Neuronal stem cell (in vitro differentiated cells): Measurements from ENCODE around the gene RDH14.

Experiments
- DNase-seq: peaks from one replicate; pipeline ENCODE4 v3.0.0-alpha.2; 2013; ENCODE audit warnings: low spot score
- H2AFZ ChIP-seq: one replicate; pipeline ENCODE4 v1.6.1; 2013; ENCODE audit warnings: mild to moderate bottlenecking, low read length, inconsistent platforms
- H2AK5ac ChIP-seq: 2 replicates; pipeline ENCODE4 v1.6.1; 2013; ENCODE audit warnings: low read depth, mild to moderate bottlenecking, inconsistent platforms, low read length, moderate library complexity, mixed read lengths
- H2BK120ac ChIP-seq: 2 replicates; pipeline ENCODE4 v1.6.1; 2013; ENCODE audit warnings: low read depth, mild to moderate bottlenecking, inconsistent platforms, low read length, moderate library complexity, mixed read lengths
- H2BK12ac ChIP-seq: one replicate; pipeline ENCODE4 v1.6.1; 2013; ENCODE audit warnings: low read length, inconsistent platforms
- H2BK15ac ChIP-seq: 2 replicates; pipeline ENCODE4 v1.6.1; 2013; ENCODE audit warnings: mild to moderate bottlenecking, low read length, inconsistent platforms, mixed read lengths
- H2BK5ac ChIP-seq: one replicate; pipeline ENCODE4 v1.6.1; 2013; ENCODE audit warnings: inconsistent platforms, mild to moderate bottlenecking, low read length, moderate library complexity
- H3K14ac ChIP-seq: one replicate; pipeline ENCODE4 v1.6.1; 2013; ENCODE audit warnings: low read length, inconsistent platforms
- H3K18ac ChIP-seq: 2 replicates; pipeline ENCODE4 v1.6.1; 2013; ENCODE audit warnings: low read length, inconsistent platforms
- H3K23ac ChIP-seq: 2 replicates; pipeline ENCODE4 v1.6.1; 2013; ENCODE audit warnings: low read depth, mild to moderate bottlenecking, mixed read lengths, low read length, inconsistent platforms; ENCODE audit not compliant: poor library complexity
- H3K27ac ChIP-seq: replicated peaks from 3 replicates; pipeline ENCODE4 v1.5.1; 2013; ENCODE audit warnings: low read length, inconsistent platforms
- H3K27me3 ChIP-seq, 3 experiments: 2 replicates each; pipeline ENCODE4 v1.6.1; 2013; ENCODE audit warnings: low read length in 3 of 3, mild to moderate bottlenecking in 2 of 3, inconsistent platforms in 1 of 3, low read depth in 1 of 3, mixed read lengths in 1 of 3, moderate library complexity in 1 of 3; ENCODE audit not compliant: control insufficient read depth in 3 of 3, insufficient read depth in 3 of 3
- H3K36me3 ChIP-seq, 2 donors: replicated peaks in 1 of 2; 2 replicates each; pipeline ENCODE4 v1.6.1; 2013; ENCODE audit warnings: low read length in 2 of 2; ENCODE audit not compliant: control insufficient read depth in 2 of 2, insufficient read depth in 2 of 2
- H3K4ac ChIP-seq: 2 replicates; pipeline ENCODE4 v1.6.1; 2013; ENCODE audit warnings: inconsistent platforms, mild to moderate bottlenecking, low read length, moderate library complexity
- H3K4me1 ChIP-seq, 2 donors: 1 replicate in 1 of 2; 2 replicates in 1 of 2; pipeline ENCODE4 v1.6.1; 2013; ENCODE audit warnings: low read length in 2 of 2, low read depth in 1 of 2; ENCODE audit not compliant: control insufficient read depth in 2 of 2, insufficient read depth in 1 of 2
- H3K4me2 ChIP-seq: one replicate; pipeline ENCODE4 v1.6.1; 2013; ENCODE audit warnings: mild to moderate bottlenecking, low read length, inconsistent platforms; ENCODE audit not compliant: insufficient read depth, poor library complexity, severe bottlenecking
- H3K4me3 ChIP-seq, 2 donors: 2 replicates each; pipeline ENCODE4 v1.5.1; 2013; ENCODE audit warnings: low read length in 2 of 2, mild to moderate bottlenecking in 2 of 2, inconsistent platforms in 1 of 2, moderate library complexity in 1 of 2
- H3K79me1 ChIP-seq: one replicate; pipeline ENCODE4 v1.6.1; 2013; ENCODE audit warnings: low read depth, mild to moderate bottlenecking, inconsistent platforms, low read length, moderate library complexity
- H3K9ac ChIP-seq: one replicate; pipeline ENCODE4 v1.6.1; 2013; ENCODE audit warnings: mild to moderate bottlenecking, low read depth, low read length, inconsistent platforms; ENCODE audit not compliant: poor library complexity
- H3K9me3 ChIP-seq, 2 donors: replicated peaks in 1 of 2; 2 replicates each; pipeline versions ENCODE3 to v1.6.1; 2013; ENCODE audit warnings: low read length in 2 of 2, mild to moderate bottlenecking in 2 of 2, inconsistent platforms in 1 of 2, low read depth in 1 of 2, mixed read lengths in 1 of 2, moderate library complexity in 1 of 2; ENCODE audit not compliant: control insufficient read depth in 2 of 2, insufficient read depth in 1 of 2
- H4K8ac ChIP-seq: one replicate; pipeline ENCODE4 v1.6.1; 2013; ENCODE audit warnings: low read depth, mild to moderate bottlenecking, inconsistent platforms, low read length, moderate library complexity
- H4K91ac ChIP-seq: one replicate; pipeline ENCODE4 v1.6.1; 2013; ENCODE audit warnings: low read length, low read depth, mild to moderate bottlenecking, inconsistent platforms; ENCODE audit not compliant: poor library complexity
- WGBS, 2 donors: extraction: QIAGEN DNeasy Blood & Tissue Kit; methylation state at CpG; one replicate each; pipeline ENCODE4 v1.1.7; 2013; ENCODE audit warnings: missing lambda C conversion rate in 2 of 2, mixed read lengths in 1 of 2; ENCODE audit not compliant: insufficient read length in 2 of 2, insufficient replicate concordance in 1 of 2; ENCODE audit errors: extremely low coverage in 2 of 2; 5-methylcytosine and 5-hydroxymethylcytosine counted together

The RDH14 gene

GRCh38 chr2:18603854-18604530, 43.5 kb upstream of the RDH14 start:
- Histone ChIP-seq H2AK5ac (no peak overlapping the region), H3K79me1 (no peaks in the 10 kb centered on the region), H2BK5ac (no peak overlapping the region), H3K9me3 (no peaks in the 10 kb centered on the region), H4K91ac (no peak overlapping the region), H3K23ac (no peak overlapping the region), H2AFZ (no peak overlapping the region), H3K4me3 (no peak overlapping the region), H3K4me2 (no peak overlapping the region), H3K18ac (no peak overlapping the region), H2BK15ac (no peak overlapping the region), H3K36me3 (no peaks in the 10 kb centered on the region), H2BK12ac (no peak overlapping the region), H3K4ac (no peak overlapping the region), H3K14ac (no peak overlapping the region), H3K27me3 (no peaks in the 10 kb centered on the region), H2BK120ac (no peak overlapping the region), H3K27ac (no peak overlapping the region), H3K4me1 (no peaks in the 10 kb centered on the region), H4K8ac (no peak overlapping the region), H3K9ac (no peak overlapping the region)
- WGBS, 2 donors = no CpG with 5 or more reads among the region's 3 CpGs
- no peak for DNase-seq

- no peaks in the 10 kb centered on the region for H3K4me1 ChIP-seq
- H2AK5ac ChIP-seq = no peak overlapping the region
- no peaks in the 10 kb centered on the region for H3K27me3 ChIP-seq
- H3K79me1 ChIP-seq = no peaks in the 10 kb centered on the region
- H3K4ac ChIP-seq = no peak overlapping the region
- no peak overlapping the region for H2BK5ac ChIP-seq
- H3K4me2 ChIP-seq = no peak overlapping the region
- H4K8ac ChIP-seq = no peak overlapping the region
- no peak overlapping the region for H4K91ac ChIP-seq
- H2BK15ac ChIP-seq = no peak overlapping the region
- no peak overlapping the region for H2BK12ac ChIP-seq
- H3K9ac ChIP-seq = no peak overlapping the region
- H3K18ac ChIP-seq = no peak overlapping the region
- no peak overlapping the region for H3K4me3 ChIP-seq
- no peaks in the 10 kb centered on the region for H3K9me3 ChIP-seq
- H2BK120ac ChIP-seq = no peak overlapping the region
- WGBS, 2 donors = no CpG with 5 or more reads among the region's 2 CpGs
- H3K14ac ChIP-seq = no peak overlapping the region
- no peak overlapping the region for H3K27ac ChIP-seq
- H2AFZ ChIP-seq = no peak overlapping the region
- H3K23ac ChIP-seq = no peak overlapping the region
- DNase-seq = no peak
- H3K36me3 ChIP-seq = no peaks in the 10 kb centered on the region
Measured at GRCh38 chr2:18602298-18602697, 41.8 kb upstream of the RDH14 start.

- Histone ChIP-seq H3K36me3 (no peaks in the 10 kb centered on the region), H2BK12ac (no peak overlapping the region), H2AK5ac (no peak overlapping the region), H3K27me3 (no peaks in the 10 kb centered on the region), H3K4me3 (no peak overlapping the region), H2BK120ac (no peak overlapping the region), H4K8ac (no peak overlapping the region), H2AFZ (no peak overlapping the region), H3K4me1 (no peaks in the 10 kb centered on the region), H3K14ac (no peak overlapping the region), H3K18ac (no peak overlapping the region), H3K4ac (no peak overlapping the region), H4K91ac (no peak overlapping the region), H2BK15ac (no peak overlapping the region), H3K9ac (no peak overlapping the region), H3K23ac (no peak overlapping the region), H3K27ac (no peak overlapping the region), H2BK5ac (no peak overlapping the region), H3K9me3 (no peaks in the 10 kb centered on the region), H3K79me1 (no peaks in the 10 kb centered on the region), H3K4me2 (no peak overlapping the region)
- DNase-seq = no peak
- WGBS, 2 donors = no CpG with 5 or more reads among the region's 2 CpGs
Measured at GRCh38 chr2:18600255-18600613, 39.8 kb upstream of the RDH14 start.

GRCh38 chr2:18599509-18600254, 39.2 kb upstream of the RDH14 start:
- no peak overlapping the region for H2BK12ac ChIP-seq
- DNase-seq = no peak
- no peak overlapping the region for H3K9ac ChIP-seq
- no peak overlapping the region for H2BK5ac ChIP-seq
- no peak overlapping the region for H2BK120ac ChIP-seq
- H3K27me3 ChIP-seq = no peaks in the 10 kb centered on the region
- no peak overlapping the region for H3K27ac ChIP-seq
- H3K14ac ChIP-seq = no peak overlapping the region
- H3K4me3 ChIP-seq = no peak overlapping the region
- H3K4ac ChIP-seq = no peak overlapping the region
- WGBS, 2 donors = no CpG with 5 or more reads among the region's 2 CpGs
- no peak overlapping the region for H2AK5ac ChIP-seq
- no peak overlapping the region for H3K23ac ChIP-seq
- H3K79me1 ChIP-seq = no peaks in the 10 kb centered on the region
- H3K4me1 ChIP-seq = no peaks in the 10 kb centered on the region
- no peak overlapping the region for H3K18ac ChIP-seq
- H2BK15ac ChIP-seq = no peak overlapping the region
- H3K9me3 ChIP-seq = no peaks in the 10 kb centered on the region
- no peak overlapping the region for H3K4me2 ChIP-seq
- no peak overlapping the region for H4K8ac ChIP-seq
- no peak overlapping the region for H2AFZ ChIP-seq
- H3K36me3 ChIP-seq = no peaks in the 10 kb centered on the region
- H4K91ac ChIP-seq = no peak overlapping the region
